ENCODE measurements around the gene CPS1. TPM values are rescaled to one million over a fixed set of nuclear protein-coding genes. Genes with fewer than 3 reads are reported as not detected.

The CPS1 gene
- total RNA-seq, 4 donors from 2014 or later = 1.5 to 2.4 (median 1.8) TPM

- no peak overlapping the region for H3K27ac ChIP-seq
- H3K4me3 ChIP-seq = no peak overlapping the region
- no peaks in the 10 kb centered on the region for H3K27me3 ChIP-seq
- 33 to 68% methylated on average over 1 of the region's 1 CpG for WGBS, 2 donors (ENCODE audit: low coverage in 1 of 2)
- no peaks in the 10 kb centered on the region for H3K9me3 ChIP-seq
- H3K4me1 ChIP-seq = no peaks in the 10 kb centered on the region
- TF ChIP-seq POLR2A (IDR thresholded peaks at IDR 0.05) (no peak), POLR2AphosphoS5 (IDR thresholded peaks at IDR 0.05) (no peak), EP300 (IDR thresholded peaks at IDR 0.05) (no peak)
- TF ChIP-seq, protein P1, sequence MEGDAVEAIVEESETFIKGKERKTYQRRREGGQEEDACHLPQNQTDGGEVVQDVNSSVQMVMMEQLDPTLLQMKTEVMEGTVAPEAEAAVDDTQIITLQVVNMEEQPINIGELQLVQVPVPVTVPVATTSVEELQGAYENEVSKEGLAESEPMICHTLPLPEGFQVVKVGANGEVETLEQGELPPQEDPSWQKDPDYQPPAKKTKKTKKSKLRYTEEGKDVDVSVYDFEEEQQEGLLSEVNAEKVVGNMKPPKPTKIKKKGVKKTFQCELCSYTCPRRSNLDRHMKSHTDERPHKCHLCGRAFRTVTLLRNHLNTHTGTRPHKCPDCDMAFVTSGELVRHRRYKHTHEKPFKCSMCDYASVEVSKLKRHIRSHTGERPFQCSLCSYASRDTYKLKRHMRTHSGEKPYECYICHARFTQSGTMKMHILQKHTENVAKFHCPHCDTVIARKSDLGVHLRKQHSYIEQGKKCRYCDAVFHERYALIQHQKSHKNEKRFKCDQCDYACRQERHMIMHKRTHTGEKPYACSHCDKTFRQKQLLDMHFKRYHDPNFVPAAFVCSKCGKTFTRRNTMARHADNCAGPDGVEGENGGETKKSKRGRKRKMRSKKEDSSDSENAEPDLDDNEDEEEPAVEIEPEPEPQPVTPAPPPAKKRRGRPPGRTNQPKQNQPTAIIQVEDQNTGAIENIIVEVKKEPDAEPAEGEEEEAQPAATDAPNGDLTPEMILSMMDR (IDR thresholded peaks at IDR 0.05) = no peak
- no peaks in the 10 kb centered on the region for H3K36me3 ChIP-seq
- ATAC-seq = no peak
These were observed 5.7 kb downstream of the CPS1 start for GRCh38 chr2:210562091-210562490.

- no peak for ATAC-seq
- H3K4me1 ChIP-seq = no peaks in the 10 kb centered on the region
- no peaks in the 10 kb centered on the region for H3K36me3 ChIP-seq
- no peaks in the 10 kb centered on the region for H3K9me3 ChIP-seq
- WGBS, 2 donors (ENCODE audit: low coverage in 1 of 2) = 82 to 86% methylated on average over 4 of the region's 4 CpGs
- H3K27ac ChIP-seq = no peak overlapping the region
- H3K4me3 ChIP-seq = no peak overlapping the region
- no peak for TF ChIP-seq POLR2A (IDR thresholded peaks at IDR 0.05)
- no peak for TF ChIP-seq POLR2AphosphoS5 (IDR thresholded peaks at IDR 0.05)
- no peak for TF ChIP-seq EP300 (IDR thresholded peaks at IDR 0.05)
- TF ChIP-seq, protein P1 (IDR thresholded peaks at IDR 0.05) = no peak
- H3K27me3 ChIP-seq = no peaks in the 10 kb centered on the region
These were observed 6.2 kb downstream of the CPS1 start for GRCh38 chr2:210562502-210563080.

GRCh38 chr2:210567279-210567678 is 10.9 kb downstream of the CPS1 start:
- H3K27me3 ChIP-seq = no peaks in the 10 kb centered on the region
- TF ChIP-seq EP300 (IDR thresholded peaks at IDR 0.05) (no peak), POLR2AphosphoS5 (IDR thresholded peaks at IDR 0.05) (no peak), POLR2A (IDR thresholded peaks at IDR 0.05) (no peak)
- TF ChIP-seq, protein P1 (IDR thresholded peaks at IDR 0.05) = no peak
- H3K27ac ChIP-seq = no peak overlapping the region
- no peaks in the 10 kb centered on the region for H3K9me3 ChIP-seq
- H3K4me3 ChIP-seq = no peak overlapping the region
- no peaks in the 10 kb centered on the region for H3K36me3 ChIP-seq
- ATAC-seq = no peak
- H3K4me1 ChIP-seq = no peaks in the 10 kb centered on the region

DNA sequence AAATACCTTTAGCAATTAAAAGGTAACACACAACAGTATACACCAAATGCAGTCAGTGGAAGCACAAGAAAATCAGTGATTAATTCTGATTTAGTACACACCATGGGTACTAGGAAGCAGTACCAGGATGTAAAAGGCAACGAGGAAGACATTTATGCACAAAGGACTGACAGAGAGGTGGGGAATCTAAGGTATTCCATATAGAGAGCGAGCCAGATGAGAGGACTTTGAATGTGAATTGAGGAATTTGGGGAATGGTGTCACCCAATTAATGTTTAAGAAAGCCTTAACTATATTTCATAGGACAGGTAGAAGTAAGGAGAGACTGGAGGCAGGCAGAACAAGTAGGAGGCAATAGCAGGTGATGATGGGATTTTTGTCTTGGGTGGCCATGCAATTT is 11.7 kb downstream of the CPS1 start:
- WGBS, 2 donors (ENCODE audit: low coverage in 1 of 2) = 64 to 84% methylated on average over 2 of the region's 2 CpGs
- H3K9me3 ChIP-seq = no peaks in the 10 kb centered on the region
- H3K27ac ChIP-seq = no peak overlapping the region
- H3K36me3 ChIP-seq = no peaks in the 10 kb centered on the region
- no peaks in the 10 kb centered on the region for H3K27me3 ChIP-seq
- ATAC-seq = no peak
- no peak overlapping the region for H3K4me3 ChIP-seq
- TF ChIP-seq POLR2AphosphoS5 (IDR thresholded peaks at IDR 0.05) (no peak), EP300 (IDR thresholded peaks at IDR 0.05) (no peak), POLR2A (IDR thresholded peaks at IDR 0.05) (no peak)
- TF ChIP-seq, protein P1 (IDR thresholded peaks at IDR 0.05) = no peak
- no peaks in the 10 kb centered on the region for H3K4me1 ChIP-seq

DNA sequence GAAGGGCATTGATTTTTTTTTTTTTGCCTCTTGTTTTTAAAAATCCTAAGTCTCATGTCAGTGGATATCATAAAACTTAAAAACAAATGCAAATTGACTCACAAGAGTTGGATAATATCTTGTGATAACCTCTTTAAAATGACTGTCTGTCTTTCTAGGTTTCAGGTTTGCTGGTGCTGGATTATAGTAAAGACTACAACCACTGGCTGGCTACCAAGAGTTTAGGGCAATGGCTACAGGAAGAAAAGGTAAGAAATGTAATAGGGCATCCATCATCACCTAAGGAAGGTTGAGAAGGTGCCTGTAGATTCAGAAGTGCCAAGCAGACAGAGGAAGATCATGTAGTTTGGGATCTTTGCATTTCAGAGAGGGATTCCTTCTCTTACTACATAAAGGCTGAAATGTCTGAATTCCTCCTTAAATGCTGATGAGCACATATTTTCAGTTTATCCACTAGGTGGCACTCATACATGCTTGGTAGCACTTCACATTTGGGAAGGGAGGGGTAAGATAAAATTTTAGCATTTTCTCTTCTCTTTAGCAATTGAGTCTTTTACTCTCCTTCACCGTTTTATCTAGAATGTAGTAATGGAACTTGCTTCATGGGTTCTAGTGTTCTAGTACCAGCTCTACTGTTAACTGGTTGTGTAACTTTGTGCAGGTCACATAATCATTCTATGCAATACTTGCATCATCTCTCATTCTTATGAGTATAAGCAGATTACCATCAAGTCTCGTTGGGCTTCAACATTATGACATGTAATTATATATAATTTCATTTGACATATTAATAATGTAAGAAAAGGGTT is 21.1 kb downstream of the CPS1 start:
- no peaks in the 10 kb centered on the region for H3K4me1 ChIP-seq
- H3K4me3 ChIP-seq = no peak overlapping the region
- ATAC-seq = no peak
- WGBS, 2 donors (ENCODE audit: low coverage in 1 of 2) = 18 to 31% methylated on average over 2 of the region's 2 CpGs
- H3K36me3 ChIP-seq = no peaks in the 10 kb centered on the region
- no peak overlapping the region for H3K27ac ChIP-seq
- TF ChIP-seq POLR2AphosphoS5 (IDR thresholded peaks at IDR 0.05) (no peak), POLR2A (IDR thresholded peaks at IDR 0.05) (no peak), EP300 (IDR thresholded peaks at IDR 0.05) (no peak)
- TF ChIP-seq, protein P1 (IDR thresholded peaks at IDR 0.05) = peak in 3 of 4 experiments; percentile 27 to 62 (median 43)
- H3K27me3 ChIP-seq = no peaks in the 10 kb centered on the region
- no peaks in the 10 kb centered on the region for H3K9me3 ChIP-seq

Measured in gastroesophageal sphincter (tissue), 4 donors.